ENCODE data around the gene ZFAND6.

The ZFAND6 gene

GRCh38 chr15:80176443-80176842 lies 117.0 kb downstream of the ZFAND6 start:
- TF ChIP-seq CREB1 (IDR thresholded peaks at IDR 0.05; ENCODE audit: low read depth) (no peak), USF1 (IDR thresholded peaks at IDR 0.05) (no peak), MAX (IDR thresholded peaks at IDR 0.05) (no peak), FOXM1 (IDR thresholded peaks at IDR 0.05; ENCODE audit: borderline replicate concordance, low read depth) (no peak), TAF1 (IDR thresholded peaks at IDR 0.05; ENCODE audit: low read depth) (no peak), RAD21 (IDR thresholded peaks at IDR 0.05; ENCODE audit: low read depth) (no peak), ZBTB7A (IDR thresholded peaks at IDR 0.05; ENCODE audit: low read depth) (no peak), CEBPB (IDR thresholded peaks at IDR 0.05) (no peak), EGR1 (IDR thresholded peaks at IDR 0.05) (no peak), YY1 (IDR thresholded peaks at IDR 0.05; ENCODE audit: low read depth) (no peak), TCF12 (IDR thresholded peaks at IDR 0.05; ENCODE audit: low read depth) (no peak), TEAD4 (IDR thresholded peaks at IDR 0.05) (no peak), REST (IDR thresholded peaks at IDR 0.05; ENCODE audit: low read depth) (no peak), EP300 (IDR thresholded peaks at IDR 0.05; ENCODE audit: borderline replicate concordance) (no peak)

- TF ChIP-seq USF1 (IDR thresholded peaks at IDR 0.05) = no peak
- no peak for TF ChIP-seq FOXM1 (IDR thresholded peaks at IDR 0.05; ENCODE audit: borderline replicate concordance, low read depth)
- TF ChIP-seq EP300 (IDR thresholded peaks at IDR 0.05; ENCODE audit: borderline replicate concordance) = no peak
These were observed 117.7 kb downstream of the ZFAND6 start for GRCh38 chr15:80177156-80177555.

GRCh38 chr15:80179025-80179759 lies 119.7 kb downstream of the ZFAND6 start:
- TF ChIP-seq CEBPB (IDR thresholded peaks at IDR 0.05) (no peak), EGR1 (IDR thresholded peaks at IDR 0.05) (no peak), ZBTB7A (IDR thresholded peaks at IDR 0.05; ENCODE audit: low read depth) (no peak), FOXM1 (IDR thresholded peaks at IDR 0.05; ENCODE audit: borderline replicate concordance, low read depth) (no peak), RAD21 (IDR thresholded peaks at IDR 0.05; ENCODE audit: low read depth) (no peak), EP300 (IDR thresholded peaks at IDR 0.05; ENCODE audit: borderline replicate concordance) (no peak), NFIC (IDR thresholded peaks at IDR 0.05) (no peak), USF1 (IDR thresholded peaks at IDR 0.05) (no peak), CREB1 (IDR thresholded peaks at IDR 0.05; ENCODE audit: low read depth) (no peak), TEAD4 (IDR thresholded peaks at IDR 0.05) (no peak), TAF1 (IDR thresholded peaks at IDR 0.05; ENCODE audit: low read depth) (no peak), TCF12 (IDR thresholded peaks at IDR 0.05; ENCODE audit: low read depth) (no peak), REST (IDR thresholded peaks at IDR 0.05; ENCODE audit: low read depth) (no peak), YY1 (IDR thresholded peaks at IDR 0.05; ENCODE audit: low read depth) (no peak), MAX (IDR thresholded peaks at IDR 0.05) (no peak)

- TF ChIP-seq REST (IDR thresholded peaks at IDR 0.05; ENCODE audit: low read depth) = no peak
- no peak for TF ChIP-seq CREB1 (IDR thresholded peaks at IDR 0.05; ENCODE audit: low read depth)
- TF ChIP-seq USF1 (IDR thresholded peaks at IDR 0.05) = no peak
- no peak for TF ChIP-seq RAD21 (IDR thresholded peaks at IDR 0.05; ENCODE audit: low read depth)
These were observed 120.5 kb downstream of the ZFAND6 start for GRCh38 chr15:80179935-80180334.
